HG03135 (cell line): ENCODE data around the gene R3HDM2.

Experiments
- ATAC-seq: cut with Tn5 transposase; IDR thresholded peaks from one replicate; pipeline ENCODE4 v1.9.1; 2021; ENCODE audit warnings: mild to moderate bottlenecking, moderate library complexity; ENCODE audit not compliant: unreplicated experiment

Gene R3HDM2

DNA sequence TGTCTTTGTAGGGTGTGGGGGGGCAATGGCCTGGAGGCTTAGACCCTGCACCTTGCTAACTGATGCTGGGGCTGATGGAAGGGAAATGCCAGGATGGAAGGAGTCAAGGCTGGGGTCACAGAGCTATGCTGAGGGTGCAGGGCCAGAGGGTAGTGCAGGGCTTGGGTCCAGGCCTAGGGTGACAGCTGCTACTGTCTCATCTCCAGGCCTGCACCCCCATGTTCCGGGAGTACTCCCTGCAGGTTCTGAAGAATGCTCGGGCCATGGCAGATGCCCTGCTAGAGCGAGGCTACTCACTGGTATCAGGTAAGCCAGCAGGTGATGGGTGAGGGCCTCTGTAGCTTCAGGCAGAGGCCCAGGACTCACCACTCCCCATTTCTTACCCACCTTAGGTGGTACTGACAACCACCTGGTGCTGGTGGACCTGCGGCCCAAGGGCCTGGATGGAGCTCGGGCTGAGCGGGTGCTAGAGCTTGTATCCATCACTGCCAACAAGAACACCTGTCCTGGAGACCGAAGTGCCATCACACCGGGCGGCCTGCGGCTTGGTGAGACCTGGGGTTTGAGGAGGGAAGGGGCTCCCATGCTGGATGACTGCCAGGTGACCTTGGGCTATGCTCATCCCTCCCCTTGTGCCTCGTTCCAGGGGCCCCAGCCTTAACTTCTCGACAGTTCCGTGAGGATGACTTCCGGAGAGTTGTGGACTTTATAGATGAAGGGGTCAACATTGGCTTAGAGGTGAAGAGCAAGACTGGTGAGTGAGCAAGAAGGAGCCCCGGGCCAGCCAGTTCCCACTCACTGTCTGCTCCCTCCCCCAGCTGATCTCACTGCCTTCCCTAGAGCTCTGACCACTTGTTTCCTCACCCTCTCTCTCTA, 197.2 kb downstream of the R3HDM2 start:
- no peak for ATAC-seq

- ATAC-seq: no peak
Measured at GRCh38 chr12:57232156-57232756, 198.6 kb downstream of the R3HDM2 start.

GRCh38 chr12:57231276-57232021, 199.4 kb downstream of the R3HDM2 start:
- ATAC-seq: no peak

GRCh38 chr12:57230381-57231155, 200.3 kb downstream of the R3HDM2 start:
- ATAC-seq: no peak

DNA sequence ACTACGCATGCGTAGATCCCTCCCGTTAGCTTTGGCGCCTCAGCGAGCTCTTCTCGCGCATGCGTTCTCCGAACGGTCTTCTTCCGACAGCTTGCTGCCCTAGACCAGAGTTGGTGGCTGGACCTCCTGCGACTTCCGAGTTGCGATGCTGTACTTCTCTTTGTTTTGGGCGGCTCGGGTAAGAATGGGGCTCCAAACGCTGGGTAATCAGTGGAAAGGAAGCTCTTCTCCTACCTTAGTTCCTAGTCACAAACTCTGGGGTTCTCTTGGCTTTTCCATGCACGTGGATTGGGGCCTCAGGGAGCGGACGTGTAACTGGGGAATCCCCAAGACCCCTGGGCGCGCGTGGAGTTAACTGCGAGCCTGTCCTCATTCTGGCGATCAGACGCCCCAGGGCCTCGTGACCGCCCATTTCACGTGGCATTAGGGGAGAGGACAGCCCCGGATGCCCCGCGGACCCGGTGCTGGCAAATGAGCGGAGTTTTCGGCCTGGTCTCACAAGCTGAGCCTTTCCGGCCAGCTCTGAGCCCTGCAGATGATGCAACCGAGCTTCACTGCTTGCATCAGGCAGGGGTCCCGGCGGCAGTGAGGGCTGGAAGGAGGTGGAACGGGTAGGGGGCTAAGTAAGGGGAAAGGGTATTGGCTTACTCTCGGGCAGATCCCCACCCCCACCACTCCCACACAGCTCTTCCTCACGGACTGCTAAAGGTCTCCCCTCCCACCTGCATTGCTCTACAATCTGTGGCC, 201.0 kb downstream of the R3HDM2 start, which contains the start of gene SHMT2:
SHMT2 (plus strand) TSS at position 78 of the 747 bp plus-strand sequence; CDS start at position 146, 68 bp downstream.
- ATAC-seq: peak; percentile 55

GRCh38 chr12:57229046-57229633, 201.7 kb downstream of the R3HDM2 start:
- peak; percentile 4 for ATAC-seq

GRCh38 chr12:57227315-57228115, 203.3 kb downstream of the R3HDM2 start:
- ATAC-seq: no peak

DNA sequence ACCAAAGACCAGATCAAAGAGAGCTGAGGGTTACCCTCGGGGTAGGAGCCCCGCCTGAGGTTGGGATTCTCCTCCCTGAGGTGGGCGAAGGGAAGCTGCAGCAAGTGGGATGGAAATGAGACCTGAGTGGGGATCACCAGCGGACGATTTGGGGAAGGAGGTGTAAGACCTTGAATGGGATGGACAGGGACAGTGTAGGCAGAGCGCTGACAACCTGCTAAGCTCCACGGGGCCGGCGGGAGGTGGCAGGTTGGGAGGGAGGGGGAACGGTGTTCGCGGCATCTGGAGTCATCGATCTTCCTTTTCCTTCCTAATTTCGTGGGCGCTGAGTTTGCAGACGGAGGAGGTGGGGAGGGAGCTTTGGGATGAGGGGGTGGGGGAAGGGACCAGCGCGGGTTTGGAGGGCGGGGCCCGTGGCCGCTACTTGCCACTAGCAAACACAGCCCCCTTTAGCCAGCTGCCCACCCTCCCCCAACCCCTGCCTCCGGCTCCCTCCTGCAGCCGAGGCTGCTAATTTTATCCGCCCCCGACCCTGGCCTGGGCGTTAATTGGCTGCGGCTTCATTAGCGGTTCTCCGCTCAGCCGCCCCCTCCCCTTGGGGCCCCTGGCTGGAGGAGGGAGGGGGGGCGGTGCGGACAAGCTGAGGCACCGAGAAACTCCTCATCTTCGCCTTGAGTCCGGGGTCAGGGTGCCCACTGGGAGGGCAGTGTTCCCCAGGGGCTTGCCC, 204.1 kb downstream of the R3HDM2 start:
- no peak for ATAC-seq

DNA sequence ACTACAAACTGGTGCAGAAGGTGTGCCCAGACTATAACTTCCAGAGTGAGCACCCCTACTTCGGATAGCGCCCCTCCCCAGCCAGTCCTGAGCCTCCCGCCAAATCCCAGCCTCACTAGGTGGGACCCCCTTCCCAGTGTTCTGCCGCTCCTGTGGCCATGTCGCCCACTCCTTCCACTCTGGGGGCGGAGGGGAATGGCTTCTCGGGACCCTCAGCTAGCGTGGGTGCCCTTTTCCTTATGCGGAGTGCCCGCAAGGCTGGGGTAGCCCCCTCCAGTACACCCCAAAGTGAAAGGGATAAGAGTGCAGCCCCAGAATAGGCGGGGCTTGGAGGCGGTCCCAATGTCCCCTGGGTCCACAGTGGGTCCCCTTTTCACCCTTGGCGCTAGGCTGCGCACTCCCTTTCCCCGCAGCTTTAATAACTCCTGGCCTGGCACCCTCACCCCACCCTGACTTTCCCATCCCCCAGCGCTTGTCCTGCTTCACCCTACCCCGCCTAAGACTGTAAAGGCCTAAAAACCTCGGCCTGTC, 205.1 kb downstream of the R3HDM2 start:
- no peak for ATAC-seq

DNA sequence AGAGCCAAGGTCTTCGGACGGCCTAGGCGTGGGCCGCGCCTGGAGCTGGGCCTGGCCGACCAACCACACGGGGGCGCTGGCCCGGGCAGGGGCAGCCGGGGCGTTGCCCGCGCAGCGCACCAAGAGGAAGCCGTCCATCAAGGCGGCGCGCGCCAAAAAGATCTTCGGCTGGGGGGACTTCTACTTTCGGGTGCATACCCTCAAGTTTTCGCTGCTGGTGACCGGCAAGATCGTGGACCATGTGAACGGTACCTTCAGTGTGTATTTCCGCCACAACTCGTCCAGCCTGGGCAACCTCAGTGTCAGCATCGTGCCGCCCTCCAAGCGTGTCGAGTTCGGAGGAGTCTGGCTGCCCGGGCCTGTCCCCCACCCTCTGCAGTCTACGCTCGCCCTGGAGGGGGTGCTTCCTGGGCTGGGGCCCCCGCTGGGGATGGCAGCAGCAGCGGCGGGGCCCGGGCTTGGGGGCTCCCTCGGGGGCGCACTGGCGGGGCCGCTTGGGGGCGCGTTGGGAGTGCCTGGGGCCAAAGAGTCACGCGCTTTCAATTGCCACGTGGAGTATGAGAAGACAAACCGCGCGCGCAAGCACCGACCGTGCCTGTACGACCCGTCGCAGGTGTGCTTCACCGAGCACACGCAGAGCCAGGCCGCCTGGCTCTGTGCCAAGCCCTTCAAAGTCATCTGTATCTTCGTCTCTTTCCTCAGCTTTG, 205.7 kb downstream of the R3HDM2 start:
- no peak for ATAC-seq

- ATAC-seq: no peak
Measured at GRCh38 chr12:57224278-57224972, 206.4 kb downstream of the R3HDM2 start.

DNA sequence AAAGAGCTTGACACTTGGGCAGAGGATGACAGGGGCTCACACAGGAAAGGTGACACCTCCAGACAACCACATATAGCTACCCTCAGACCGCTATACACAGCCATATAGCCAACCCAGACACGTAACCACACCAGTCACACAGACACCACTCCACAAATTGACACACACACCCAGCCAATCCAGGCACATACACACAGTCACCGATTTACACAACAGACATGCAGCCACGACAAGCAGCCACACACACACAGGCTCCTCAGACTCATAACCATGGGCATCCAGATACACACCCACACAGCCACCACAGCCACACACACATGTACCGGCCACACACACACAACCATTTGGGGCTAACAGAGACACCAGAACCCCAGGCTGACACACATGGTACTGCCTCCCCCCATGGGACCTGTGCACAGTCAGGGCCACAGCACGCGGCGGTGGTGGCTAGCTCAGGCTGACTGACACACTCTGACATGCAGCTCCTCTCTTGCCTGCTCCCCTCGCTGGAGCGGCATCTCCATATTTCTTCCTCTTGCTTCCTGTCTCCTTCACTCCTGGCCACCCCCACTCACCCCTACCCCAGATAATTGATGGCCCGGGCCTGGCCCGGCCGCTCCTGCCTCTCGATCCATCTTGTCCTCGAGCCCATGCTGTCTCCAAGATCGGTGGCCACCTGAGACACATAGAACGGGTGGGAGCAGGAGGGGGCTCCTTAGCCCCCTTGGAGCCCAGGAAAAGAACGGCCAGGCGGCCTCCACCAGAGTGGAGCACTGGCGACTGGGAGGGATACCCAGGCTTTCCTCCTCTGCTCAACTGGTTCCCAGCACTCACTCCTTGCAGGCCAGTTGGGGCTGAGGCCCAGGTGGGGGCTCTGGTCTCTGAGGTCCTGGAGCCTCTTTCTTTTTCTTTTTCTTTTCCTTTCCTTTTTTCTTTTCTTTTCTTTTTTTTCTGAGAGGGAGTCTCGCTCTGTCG, 207.4 kb downstream of the R3HDM2 start:
- no peak for ATAC-seq

GRCh38 chr12:57222286-57223190, 208.3 kb downstream of the R3HDM2 start:
- no peak for ATAC-seq

- ATAC-seq: no peak
Measured at GRCh38 chr12:57221169-57221917, 209.5 kb downstream of the R3HDM2 start.
